ENCODE data around the gene HMSD.
"Not testable (repeated sequence)": the region's sequence is repeated elsewhere in the genome, so short reads cannot be mapped to it uniquely, and the experiment has no call there.

HMSD gene

GRCh38 chr18:63949068-63949737 is at the start of gene HMSD:
Gene HMSD (plus strand): TSS chr18:63949301. CDS start chr18:63953456, 4,155 bp downstream.
- DNase-seq (ENCODE audit: low read depth): no peak

GRCh38 chr18:63903851-63904570 is 45.1 kb upstream of the HMSD start:
- no peak for DNase-seq (ENCODE audit: low read depth)

- DNase-seq (ENCODE audit: low read depth): no peak
These were observed 44.4 kb upstream of the HMSD start for GRCh38 chr18:63904694-63905093.

GRCh38 chr18:63905361-63905760 is 43.7 kb upstream of the HMSD start:
- DNase-seq (ENCODE audit: low read depth): no peak

GRCh38 chr18:63906056-63906455 is 43.0 kb upstream of the HMSD start:
- no peak for DNase-seq (ENCODE audit: low read depth)

GRCh38 chr18:63907664-63908063 is 41.4 kb upstream of the HMSD start, which contains the start of gene SERPINB10:
Gene SERPINB10 (plus strand): TSS chr18:63907958. CDS start chr18:63915511, 7,553 bp downstream.
- no peak for DNase-seq (ENCODE audit: low read depth)

GRCh38 chr18:63908858-63909257 is 40.2 kb upstream of the HMSD start:
- DNase-seq (ENCODE audit: low read depth): no peak

- DNase-seq (ENCODE audit: low read depth): no peak
These were observed 39.2 kb upstream of the HMSD start for GRCh38 chr18:63909870-63910269.

- no peak for DNase-seq (ENCODE audit: low read depth)
These were observed 31.3 kb upstream of the HMSD start for GRCh38 chr18:63917817-63918216.

GRCh38 chr18:63922049-63922448 is 27.1 kb upstream of the HMSD start:
- no peak for DNase-seq (ENCODE audit: low read depth)

- no peak for DNase-seq (ENCODE audit: low read depth)
These were observed 24.6 kb upstream of the HMSD start for GRCh38 chr18:63924551-63924950.

- no peak for DNase-seq (ENCODE audit: low read depth)
These were observed 20.8 kb upstream of the HMSD start for GRCh38 chr18:63928331-63928730.

GRCh38 chr18:63929369-63929768 is 19.7 kb upstream of the HMSD start:
- not testable (repeated sequence) for DNase-seq (ENCODE audit: low read depth)

GRCh38 chr18:63930773-63931354 is 18.2 kb upstream of the HMSD start:
- DNase-seq (ENCODE audit: low read depth): no peak

- no peak for DNase-seq (ENCODE audit: low read depth)
These were observed 12.8 kb upstream of the HMSD start for GRCh38 chr18:63936156-63936931.

GRCh38 chr18:63936932-63937393 is 12.1 kb upstream of the HMSD start:
- no peak for DNase-seq (ENCODE audit: low read depth)

GRCh38 chr18:63940008-63940407 is 9.1 kb upstream of the HMSD start:
- DNase-seq (ENCODE audit: low read depth): no peak

- DNase-seq (ENCODE audit: low read depth): not testable (repeated sequence)
These were observed 8.5 kb upstream of the HMSD start for GRCh38 chr18:63940543-63941050.

- DNase-seq (ENCODE audit: low read depth): no peak
These were observed 1.9 kb upstream of the HMSD start for GRCh38 chr18:63947051-63947790.

GRCh38 chr18:63951302-63951705 is 2.2 kb downstream of the HMSD start:
- no peak for DNase-seq (ENCODE audit: low read depth)

GRCh38 chr18:63953811-63954210 is 4.7 kb downstream of the HMSD start:
- DNase-seq (ENCODE audit: low read depth): no peak
